Muscle of leg (tissue), 16 donors: ENCODE results near the gene NUMB. TPM values are rescaled to one million over a fixed set of nuclear protein-coding genes. Genes with fewer than 3 reads are reported as not detected.

ENCODE experiments used
- DNase-seq: peaks from one replicate; pipeline ENCODE4 v3.0.0; 2013
- H3K27ac ChIP-seq: one replicate; pipeline ENCODE4 v1.5.1; 2013; ENCODE audit warnings: mild to moderate bottlenecking, low read length, control low read depth
- H3K27me3 ChIP-seq: one replicate; pipeline ENCODE4 v1.6.1; 2013; ENCODE audit warnings: low read length; ENCODE audit not compliant: control insufficient read depth, insufficient read depth
- H3K36me3 ChIP-seq: one replicate; pipeline ENCODE4 v1.6.1; 2013; ENCODE audit warnings: low read length; ENCODE audit not compliant: control insufficient read depth, insufficient read depth
- H3K4me1 ChIP-seq: one replicate; pipeline ENCODE4 v1.6.1; 2013; ENCODE audit warnings: low read length; ENCODE audit not compliant: control insufficient read depth, insufficient read depth
- H3K4me3 ChIP-seq: one replicate; pipeline ENCODE4 v1.5.1; 2013; ENCODE audit warnings: low read length, control low read depth
- H3K9me3 ChIP-seq: replicated peaks from 2 replicates; pipeline ENCODE4 v1.6.1; 2013; ENCODE audit warnings: low read depth, low read length; ENCODE audit not compliant: control insufficient read depth
- WGBS: methylation state at CpG from one replicate; pipeline ENCODE4 v1.1.5; 2013; ENCODE audit warnings: missing lambda C conversion rate; ENCODE audit not compliant: insufficient coverage; 5-methylcytosine and 5-hydroxymethylcytosine counted together
- long read RNA-seq, 11 donors: transcript quantifications; one replicate each; lab custom pipeline, GENCODE V29; 2026
- polyA plus RNA-seq, 8 donors: library from polyadenylated mRNA; unstranded; fragments of 120-200 nt; gene quantifications; one replicate each; pipeline versions ENCODE4 v1.2.1 to v1.2.3, GENCODE V29; 2013; ENCODE audit warnings: inconsistent platforms in 1 of 8, low replicate concordance in 1 of 8; ENCODE audit not compliant: insufficient read length in 8 of 8, insufficient read depth in 1 of 8
- total RNA-seq: library from RNA; stranded (reverse); fragments of 120-200 nt; gene quantifications from one replicate; pipeline ENCODE4 v1.2.4, GENCODE V29; 2013

NUMB gene
- 15.1 TPM for total RNA-seq
- 10 to 100 TPM; 24.7 to 38.7 (median 31.0) TPM for polyA plus RNA-seq
- long read RNA-seq, donor 1, partial matches to known transcripts: 0 of 2 reads
- long read RNA-seq, donor 1, other reads (novel, unspliced or antisense): 0 of 2 reads
- long read RNA-seq, donor 2, partial matches to known transcripts: 0 of 1 reads
- long read RNA-seq, donor 2, other reads (novel, unspliced or antisense): 0 of 1 reads
- long read RNA-seq, donor 3, partial matches to known transcripts: 0 of 5 reads
- long read RNA-seq, donor 3, other reads (novel, unspliced or antisense): 0 of 5 reads
- long read RNA-seq, donor 4: 0 reads
- long read RNA-seq, donor 5, transcript NUMB-211 (11 exons, 3,607 nt): major isoform, 8 of 14 reads
- long read RNA-seq, donor 5, partial matches to known transcripts: 0 of 14 reads
- long read RNA-seq, donor 5, other reads (novel, unspliced or antisense): 0 of 14 reads
- long read RNA-seq, donor 6, partial matches to known transcripts: 6 of 8 reads
- long read RNA-seq, donor 6, other reads (novel, unspliced or antisense): 0 of 8 reads
- long read RNA-seq, donor 7, partial matches to known transcripts: 0 of 3 reads
- long read RNA-seq, donor 7, other reads (novel, unspliced or antisense): 0 of 3 reads
- long read RNA-seq, donor 8, partial matches to known transcripts: 0 of 3 reads
- long read RNA-seq, donor 8, other reads (novel, unspliced or antisense): 0 of 3 reads
- long read RNA-seq, donor 9, partial matches to known transcripts: 0 of 4 reads
- long read RNA-seq, donor 9, other reads (novel, unspliced or antisense): 0 of 4 reads
- long read RNA-seq, donor 10, partial matches to known transcripts: 0 of 2 reads
- long read RNA-seq, donor 10, other reads (novel, unspliced or antisense): 0 of 2 reads
- long read RNA-seq, donor 11, transcript NUMB-215 (12 exons, 3,037 nt): major isoform, 5 of 10 reads
- long read RNA-seq, donor 11, partial matches to known transcripts: 0 of 10 reads
- long read RNA-seq, donor 11, other reads (novel, unspliced or antisense): 0 of 10 reads

DNA sequence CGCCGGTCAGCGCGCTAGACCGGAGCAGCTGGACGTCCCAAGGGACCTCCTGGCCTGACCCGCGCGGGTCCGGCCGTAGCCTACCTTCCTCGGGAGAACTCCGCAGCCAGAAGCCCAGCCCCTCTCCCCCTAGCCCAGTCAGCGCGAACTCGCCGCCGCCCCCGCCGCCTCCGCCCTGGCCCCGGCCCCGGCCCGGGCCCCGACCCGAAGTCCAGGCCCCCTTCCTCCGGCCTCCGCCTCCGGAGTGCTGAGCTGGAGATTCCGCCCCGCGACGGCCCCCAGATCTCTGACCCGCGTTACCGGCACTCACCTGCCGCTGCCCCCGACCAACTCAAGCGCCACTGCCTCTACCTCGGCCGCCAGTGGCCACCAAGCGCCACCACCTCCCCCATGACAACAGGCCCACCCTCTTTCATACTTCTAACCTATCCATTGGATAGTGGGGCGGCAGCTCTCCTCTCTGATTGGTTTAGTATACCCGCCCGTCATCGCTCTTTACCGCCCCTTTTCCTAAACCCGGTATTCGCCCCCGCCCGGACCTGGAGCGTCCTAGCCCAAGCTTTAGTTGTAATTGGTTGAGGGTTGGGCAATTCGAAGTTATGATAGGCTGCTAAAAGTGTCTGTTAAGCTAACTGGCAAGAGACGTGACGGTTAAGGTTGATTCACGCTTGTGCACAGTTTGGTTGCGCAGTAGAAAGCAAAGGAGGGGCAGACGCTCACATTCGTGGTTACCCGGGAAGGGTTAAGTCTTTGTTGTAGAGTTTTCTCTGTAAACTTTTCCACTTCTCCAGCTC lies at the start of gene NUMB:
Gene NUMB, minus strand, starts transcription at position 364 of the 794 bp plus-strand sequence. CDS start 102,795 bp downstream, outside the sequence.
- peak; percentile 100 for DNase-seq
- H3K9me3 ChIP-seq: no peaks in the 10 kb centered on the region
- H3K27ac ChIP-seq: peak within 1 kb of the TSS; percentile 82
- H3K4me3 ChIP-seq: peak within 1 kb of the TSS; percentile 82
- under 1% methylated on average over 51 of the region's 60 CpGs for WGBS
- H3K27me3 ChIP-seq: no peaks in the 10 kb centered on the region
- H3K36me3 ChIP-seq: no peaks in the 10 kb centered on the region
- peaks cover 12% of the 10 kb centered on the region for H3K4me1 ChIP-seq

DNA sequence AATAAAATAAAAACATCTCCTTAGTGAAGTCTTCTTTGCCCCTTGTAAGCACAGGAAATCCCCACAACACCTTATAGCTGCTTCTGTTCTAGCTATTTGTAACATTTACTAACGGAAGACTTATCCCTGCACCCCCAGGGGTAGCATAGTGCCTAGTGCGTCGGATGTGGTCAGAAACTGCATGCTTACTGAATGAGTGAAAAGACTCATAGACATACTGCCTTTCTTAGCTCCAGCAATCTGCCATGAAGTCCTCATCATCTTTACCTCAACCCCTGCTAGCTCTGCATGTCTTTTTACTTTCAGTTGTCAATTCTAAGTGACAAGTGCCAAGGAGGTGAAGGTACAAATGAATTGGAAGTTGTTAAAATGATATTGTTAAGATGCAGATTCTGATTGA lies 45.3 kb upstream of the NUMB start:
- H3K4me3 ChIP-seq: no peak overlapping the region
- 80% methylated on average over 1 of the region's 3 CpGs for WGBS
- no peaks in the 10 kb centered on the region for H3K27me3 ChIP-seq
- H3K36me3 ChIP-seq: peaks cover 7% of the 10 kb centered on the region
- H3K9me3 ChIP-seq: no peaks in the 10 kb centered on the region
- H3K27ac ChIP-seq: no peak overlapping the region
- DNase-seq: no peak
- no peaks in the 10 kb centered on the region for H3K4me1 ChIP-seq

DNA sequence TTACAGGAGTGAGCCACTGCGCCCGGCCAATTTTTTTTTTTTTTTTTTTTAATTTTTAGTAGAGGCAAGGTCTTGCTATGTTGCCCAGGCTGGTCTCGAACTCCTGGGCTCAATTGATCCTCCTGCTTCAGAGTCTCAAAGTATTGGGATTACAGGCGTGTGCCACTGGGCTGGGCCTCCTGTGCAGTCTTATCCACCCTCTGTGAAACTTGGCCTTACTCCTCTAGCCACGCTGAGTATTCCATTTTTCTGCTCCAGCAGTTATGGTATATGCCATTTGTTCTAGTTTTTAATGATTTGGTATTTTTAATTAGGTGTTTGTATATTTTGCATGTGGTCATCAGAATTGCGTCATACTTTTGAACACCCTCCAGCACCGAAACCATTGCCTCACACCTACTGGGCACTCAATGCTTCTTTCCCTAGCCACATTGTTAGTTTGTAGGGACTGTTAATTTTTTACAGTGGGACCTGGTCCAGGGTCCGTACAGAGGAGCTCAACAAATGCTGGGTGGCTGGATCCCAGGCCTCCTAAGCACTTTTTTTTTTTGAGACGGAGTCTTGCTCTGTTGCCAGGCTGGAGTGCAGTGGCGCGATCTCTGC lies 43.8 kb upstream of the NUMB start:
- Histone ChIP-seq H3K27me3 (no peaks in the 10 kb centered on the region), H3K4me1 (no peaks in the 10 kb centered on the region), H3K4me3 (no peak overlapping the region), H3K36me3 (peaks cover 7% of the 10 kb centered on the region), H3K9me3 (no peaks in the 10 kb centered on the region), H3K27ac (no peak overlapping the region)
- no peak for DNase-seq
- WGBS: 84% methylated on average over 4 of the region's 11 CpGs

DNA sequence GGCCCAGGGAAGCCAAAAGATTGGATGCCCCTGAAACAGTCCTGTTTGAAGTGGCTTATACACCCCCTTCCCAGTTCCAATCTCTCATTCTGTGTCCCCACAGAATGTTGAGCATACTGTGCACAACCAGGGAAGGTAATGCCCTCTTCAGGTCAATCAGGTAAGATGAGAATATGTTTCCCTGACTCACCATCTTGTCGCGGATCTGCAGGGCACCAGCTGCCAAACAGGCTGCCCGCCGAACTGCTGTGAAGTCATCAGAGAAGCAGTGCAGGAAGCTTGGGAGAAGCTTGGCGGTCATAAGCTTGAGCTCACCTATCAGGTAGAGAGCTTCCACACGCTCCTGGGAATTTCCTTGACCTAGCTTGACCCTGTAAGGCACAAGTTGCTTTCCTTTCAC lies 42.0 kb upstream of the NUMB start:
- Histone ChIP-seq H3K27me3 (no peaks in the 10 kb centered on the region), H3K27ac (no peak overlapping the region), H3K9me3 (no peaks in the 10 kb centered on the region), H3K36me3 (peaks cover 5% of the 10 kb centered on the region), H3K4me3 (no peak overlapping the region), H3K4me1 (no peaks in the 10 kb centered on the region)
- no peak for DNase-seq
- WGBS: 83% methylated on average over 2 of the region's 6 CpGs

DNA sequence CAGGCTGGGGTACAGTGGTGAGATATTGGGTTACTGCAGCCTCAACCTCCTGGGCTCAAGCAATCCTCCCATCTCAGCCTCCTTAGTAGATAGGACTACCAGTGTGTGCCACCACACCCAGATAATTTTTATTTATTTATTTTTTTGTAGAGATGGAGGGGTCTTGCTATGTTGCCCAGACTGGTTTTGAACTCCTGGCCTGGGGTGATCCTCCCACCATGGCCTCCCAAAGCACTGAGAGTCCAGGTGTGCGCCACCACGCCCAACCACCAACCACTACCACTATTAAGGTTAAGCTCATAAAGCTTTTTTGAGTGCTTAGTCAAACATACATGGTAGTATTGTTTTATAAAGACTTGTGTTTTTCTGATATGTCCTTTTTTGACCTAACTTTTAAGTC lies 36.2 kb upstream of the NUMB start:
- Histone ChIP-seq H3K27me3 (no peaks in the 10 kb centered on the region), H3K4me3 (no peak overlapping the region), H3K4me1 (peaks cover 16% of the 10 kb centered on the region), H3K9me3 (no peaks in the 10 kb centered on the region), H3K36me3 (peaks cover 9% of the 10 kb centered on the region), H3K27ac (no peak overlapping the region)
- WGBS: no CpG with 5 or more reads among the region's 2 CpGs
- DNase-seq: no peak

DNA sequence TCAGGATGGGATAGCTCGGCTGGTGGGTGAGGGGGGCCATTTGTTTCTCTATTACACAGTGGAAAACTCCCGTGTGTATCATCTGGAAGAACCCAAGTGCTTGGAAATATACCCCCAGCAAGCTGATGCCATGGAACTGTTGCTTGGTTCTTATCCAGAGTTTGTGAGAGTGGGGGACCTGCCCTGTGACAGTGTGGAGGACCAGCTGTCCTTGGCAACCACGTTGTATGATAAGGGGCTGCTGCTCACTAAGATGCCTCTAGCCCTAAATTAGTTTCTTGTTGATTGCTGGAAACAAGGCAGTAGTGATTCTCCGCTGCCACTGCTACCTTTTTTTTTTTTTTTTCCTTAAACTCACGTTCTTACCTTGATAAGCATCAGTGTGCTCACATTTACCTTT lies 34.3 kb upstream of the NUMB start:
- Histone ChIP-seq H3K27ac (no peak overlapping the region), H3K9me3 (no peaks in the 10 kb centered on the region), H3K4me3 (no peak overlapping the region), H3K27me3 (no peaks in the 10 kb centered on the region), H3K36me3 (peaks cover 9% of the 10 kb centered on the region), H3K4me1 (peaks cover 16% of the 10 kb centered on the region)
- WGBS: 80% methylated on average over 1 of the region's 5 CpGs
- no peak for DNase-seq

DNA sequence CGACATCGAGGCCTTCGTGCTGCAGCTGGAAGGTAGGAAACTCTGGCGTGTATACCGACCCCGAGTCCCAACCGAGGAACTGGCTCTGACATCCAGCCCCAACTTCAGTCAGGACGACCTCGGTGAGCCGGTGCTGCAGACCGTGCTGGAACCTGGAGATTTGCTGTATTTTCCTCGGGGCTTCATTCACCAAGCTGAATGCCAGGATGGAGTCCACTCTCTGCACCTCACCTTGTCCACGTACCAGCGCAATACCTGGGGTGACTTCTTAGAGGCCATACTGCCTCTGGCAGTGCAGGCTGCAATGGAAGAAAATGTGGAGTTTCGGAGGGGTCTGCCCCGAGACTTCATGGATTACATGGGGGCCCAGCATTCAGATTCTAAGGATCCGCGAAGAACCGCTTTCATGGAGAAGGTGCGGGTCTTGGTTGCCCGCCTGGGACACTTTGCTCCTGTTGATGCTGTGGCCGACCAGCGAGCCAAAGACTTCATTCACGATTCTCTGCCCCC lies 33.8 kb upstream of the NUMB start:
- Histone ChIP-seq H3K27me3 (no peaks in the 10 kb centered on the region), H3K27ac (no peak overlapping the region), H3K36me3 (peaks cover 9% of the 10 kb centered on the region), H3K9me3 (no peaks in the 10 kb centered on the region), H3K4me1 (peaks cover 16% of the 10 kb centered on the region), H3K4me3 (peak overlapping the region; percentile 80)
- 47% methylated on average over 22 of the region's 24 CpGs for WGBS
- no peak for DNase-seq

DNA sequence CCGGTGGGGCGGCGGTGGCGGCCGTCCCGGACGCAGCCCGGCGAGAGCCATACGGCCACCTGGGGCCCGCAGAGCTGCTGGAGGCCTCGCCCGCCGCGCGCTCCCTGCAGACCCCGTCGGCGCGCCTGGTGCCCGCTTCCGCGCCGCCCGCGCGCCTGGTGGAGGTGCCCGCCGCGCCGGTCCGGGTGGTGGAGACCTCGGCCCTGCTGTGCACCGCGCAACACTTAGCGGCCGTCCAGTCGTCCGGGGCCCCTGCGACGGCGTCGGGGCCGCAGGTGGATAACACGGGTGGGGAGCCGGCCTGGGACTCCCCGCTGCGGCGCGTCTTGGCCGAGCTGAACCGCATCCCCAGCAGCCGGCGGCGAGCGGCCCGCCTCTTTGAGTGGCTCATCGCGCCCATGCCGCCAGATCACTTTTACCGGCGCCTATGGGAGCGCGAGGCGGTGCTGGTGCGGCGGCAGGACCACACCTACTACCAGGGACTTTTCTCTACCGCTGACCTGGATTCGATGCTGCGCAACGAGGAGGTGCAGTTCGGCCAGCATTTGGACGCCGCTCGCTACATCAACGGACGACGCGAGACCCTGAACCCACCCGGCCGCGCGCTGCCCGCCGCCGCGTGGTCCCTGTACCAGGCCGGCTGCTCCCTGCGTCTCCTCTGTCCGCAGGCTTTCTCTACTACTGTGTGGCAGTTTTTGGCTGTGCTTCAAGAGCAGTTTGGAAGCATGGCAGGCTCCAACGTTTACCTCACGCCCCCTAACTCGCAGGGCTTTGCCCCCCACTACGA lies 33.1 kb upstream of the NUMB start:
- WGBS: under 1% methylated on average over 93 of the region's 94 CpGs
- Histone ChIP-seq H3K9me3 (no peaks in the 10 kb centered on the region), H3K27me3 (no peaks in the 10 kb centered on the region), H3K4me3 (peak overlapping the region; percentile 80), H3K36me3 (peaks cover 9% of the 10 kb centered on the region), H3K27ac (peak overlapping the region; percentile 75), H3K4me1 (peaks cover 16% of the 10 kb centered on the region)
- DNase-seq: peak; percentile 45
